PC-3 (cell line): ENCODE measurements around the gene SNAP47. TPM values are rescaled to one million over a fixed set of nuclear protein-coding genes. Genes with fewer than 3 reads are reported as not detected.

Source experiments
- ATAC-seq: fragments of 200-7000 bp; cut with Tn5 transposase; 2 replicates; pipeline ENCODE4 v1.9.1; 2020; ENCODE audit warnings: mild to moderate bottlenecking, moderate library complexity
- BruUV-seq: library from RNA; stranded (reverse); fragments of 400-500 nt; replicated peaks from 2 replicates; lab custom pipeline; 2021; lab: Mats Ljungman, UMichigan
- CTCF ChIA-PET: fragments of 300-600 bp; sonication (Branson Sonifier 250); formaldehyde crosslinking; loops from one replicate; lab custom pipeline; 2022; ENCODE audit warnings: antibody characterized with exemption; lab: Charles Lee
- POLR2A ChIA-PET: fragments of 300-600 bp; sonication (Branson Sonifier 250); formaldehyde crosslinking; loops from one replicate; lab custom pipeline; 2022; ENCODE audit warnings: antibody characterized with exemption; ENCODE audit not compliant: unreplicated experiment; lab: Charles Lee
- DNase-seq: peaks from one replicate; pipeline ENCODE4 v3.0.0-alpha.2; 2015
- H2AFZ ChIP-seq: fragments of 300-600 bp; sonication (generic); 2 replicates; pipeline ENCODE4 v1.6.0; 2016; ENCODE audit warnings: antibody characterized with exemption, low read length
- H3F3A ChIP-seq: fragments of 300-600 bp; sonication (generic); one replicate; pipeline ENCODE4 v1.6.0; 2017; ENCODE audit warnings: antibody characterized with exemption, low read length, control low read depth, mild to moderate bottlenecking; ENCODE audit not compliant: unreplicated experiment
- H3K27ac ChIP-seq: fragments of 300-600 bp; sonication (generic); 2 replicates; pipeline ENCODE4 v1.5.1; 2016; ENCODE audit warnings: mild to moderate bottlenecking, low read length
- H3K27me3 ChIP-seq: fragments of 300-600 bp; sonication (generic); 2 replicates; pipeline ENCODE4 v1.6.1; 2016; ENCODE audit warnings: low read length, mixed read lengths
- H3K36me3 ChIP-seq: fragments of 300-600 bp; sonication (generic); 2 replicates; pipeline ENCODE4 v1.6.1; 2016; ENCODE audit warnings: low read depth, mixed run types, low read length, mixed read lengths
- H3K4me1 ChIP-seq: fragments of 300-600 bp; sonication (generic); 2 replicates; pipeline ENCODE4 v1.5.1; 2016; ENCODE audit warnings: low read length; ENCODE audit not compliant: insufficient read depth
- H3K4me2 ChIP-seq: fragments of 300-600 bp; sonication (generic); 2 replicates; pipeline ENCODE4 v1.6.0; 2016; ENCODE audit warnings: low read length
- H3K4me3 ChIP-seq: fragments of 300-600 bp; sonication (generic); 2 replicates; pipeline ENCODE4 v1.5.1; 2016; ENCODE audit warnings: mild to moderate bottlenecking, low read length, mixed read lengths
- H3K79me2 ChIP-seq: fragments of 300-600 bp; sonication (generic); 2 replicates; pipeline ENCODE4 v1.6.1; 2017; ENCODE audit warnings: low read length, mixed read lengths
- H3K9ac ChIP-seq: fragments of 300-600 bp; sonication (generic); 2 replicates; pipeline ENCODE4 v1.6.0; 2016; ENCODE audit warnings: mild to moderate bottlenecking, low read length
- H3K9me2 ChIP-seq: fragments of 300-600 bp; sonication (generic); replicated peaks from 2 replicates; pipeline ENCODE4 v1.6.1; 2016; ENCODE audit warnings: mixed run types, low read length, mixed read lengths
- H3K9me3 ChIP-seq: fragments of 300-600 bp; sonication (generic); 2 replicates; pipeline ENCODE4 v1.6.1; 2016; ENCODE audit warnings: low read length, mixed read lengths
- H4K20me1 ChIP-seq: fragments of 300-600 bp; sonication (generic); 2 replicates; pipeline ENCODE4 v1.6.1; 2016; ENCODE audit warnings: low read length, mixed read lengths
- EZH2 ChIP-seq: fragments of 300-600 bp; sonication (generic); IDR thresholded peaks from one replicate; pipeline ENCODE4 v1.6.1; 2017; ENCODE audit warnings: antibody characterized with exemption, mild to moderate bottlenecking, low read length; ENCODE audit not compliant: unreplicated experiment
- EZH2phosphoT487 ChIP-seq: fragments of 300-600 bp; sonication (generic); IDR thresholded peaks from 2 replicates; pipeline ENCODE4 v1.6.1; 2018; ENCODE audit warnings: mild to moderate bottlenecking, antibody characterized with exemption, low read length, borderline replicate concordance
- intact Hi-C: fragments of 100-400 bp; cut with micrococcal nuclease; formaldehyde crosslinking; loops from 2 replicates; pipeline ENCODE4 v1.9.0; 2023
- total RNA-seq: library from RNA; depleted of rRNA; stranded (reverse); fragments of >200 nt; gene quantifications from 2 replicates; pipeline ENCODE4 v1.2.3, GENCODE V29; 2014
- TF ChIP-seq, protein P1 (sequence below): fragments of 300-600 bp; sonication (generic); conservative IDR thresholded peaks from 2 replicates; pipeline ENCODE4 v1.5.1; 2017; ENCODE audit warnings: antibody characterized with exemption, low read depth, mild to moderate bottlenecking, low read length

Gene SNAP47
- total RNA-seq, 1 experiment from 2014 or later, result 123 TPM

DNA sequence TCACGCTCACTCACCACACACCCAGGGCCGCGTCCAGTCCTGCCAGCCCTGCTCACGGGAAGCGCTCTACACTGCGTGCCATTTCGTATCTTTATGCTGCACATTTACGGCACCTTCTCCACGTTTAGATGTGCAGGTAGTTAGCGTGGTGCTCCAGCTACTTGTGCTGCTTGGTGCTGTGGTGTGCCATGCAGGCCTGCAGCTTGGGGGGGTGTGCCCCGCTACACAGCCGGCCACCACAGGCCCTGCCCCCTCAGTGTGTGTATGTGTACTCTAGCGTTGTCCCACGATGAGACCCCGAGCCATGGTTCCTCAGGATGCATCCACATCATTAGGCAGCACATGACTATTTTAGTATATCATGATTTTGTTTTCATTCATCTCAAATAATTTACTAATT lies 38.3 kb downstream of the SNAP47 start:
- Histone ChIP-seq H2AFZ (no peak overlapping the region), H3K9me2 (no peaks in the 10 kb centered on the region), H3K79me2 (no peaks in the 10 kb centered on the region), H3K4me3 (no peak overlapping the region), H3K27ac (no peak overlapping the region), H3K9me3 (no peaks in the 10 kb centered on the region), H3K27me3 (no peaks in the 10 kb centered on the region), H4K20me1 (no peaks in the 10 kb centered on the region), H3K4me1 (peaks cover 7% of the 10 kb centered on the region; the same call in 1 of the 2 replicates), H3K36me3 (peaks cover 37% of the 10 kb centered on the region), H3K9ac (no peak overlapping the region), H3F3A (no peaks in the 10 kb centered on the region), H3K4me2 (no peak overlapping the region)
- BruUV-seq, result no TSS peak
- intact Hi-C loops, result no loop called here
- CTCF ChIA-PET, result interaction anchor here (0.6 kb wide), 1 partner anchor 172 kb away, joined by 9 read pairs; no protein-coding TSS in a partner anchor
- ATAC-seq, result no peak
- DNase-seq, result no peak
- POLR2A ChIA-PET, result no interaction called here
- TF ChIP-seq, protein P1, sequence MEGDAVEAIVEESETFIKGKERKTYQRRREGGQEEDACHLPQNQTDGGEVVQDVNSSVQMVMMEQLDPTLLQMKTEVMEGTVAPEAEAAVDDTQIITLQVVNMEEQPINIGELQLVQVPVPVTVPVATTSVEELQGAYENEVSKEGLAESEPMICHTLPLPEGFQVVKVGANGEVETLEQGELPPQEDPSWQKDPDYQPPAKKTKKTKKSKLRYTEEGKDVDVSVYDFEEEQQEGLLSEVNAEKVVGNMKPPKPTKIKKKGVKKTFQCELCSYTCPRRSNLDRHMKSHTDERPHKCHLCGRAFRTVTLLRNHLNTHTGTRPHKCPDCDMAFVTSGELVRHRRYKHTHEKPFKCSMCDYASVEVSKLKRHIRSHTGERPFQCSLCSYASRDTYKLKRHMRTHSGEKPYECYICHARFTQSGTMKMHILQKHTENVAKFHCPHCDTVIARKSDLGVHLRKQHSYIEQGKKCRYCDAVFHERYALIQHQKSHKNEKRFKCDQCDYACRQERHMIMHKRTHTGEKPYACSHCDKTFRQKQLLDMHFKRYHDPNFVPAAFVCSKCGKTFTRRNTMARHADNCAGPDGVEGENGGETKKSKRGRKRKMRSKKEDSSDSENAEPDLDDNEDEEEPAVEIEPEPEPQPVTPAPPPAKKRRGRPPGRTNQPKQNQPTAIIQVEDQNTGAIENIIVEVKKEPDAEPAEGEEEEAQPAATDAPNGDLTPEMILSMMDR, result no peak
- TF ChIP-seq EZH2phosphoT487 (no peak), EZH2 (no peak)

DNA sequence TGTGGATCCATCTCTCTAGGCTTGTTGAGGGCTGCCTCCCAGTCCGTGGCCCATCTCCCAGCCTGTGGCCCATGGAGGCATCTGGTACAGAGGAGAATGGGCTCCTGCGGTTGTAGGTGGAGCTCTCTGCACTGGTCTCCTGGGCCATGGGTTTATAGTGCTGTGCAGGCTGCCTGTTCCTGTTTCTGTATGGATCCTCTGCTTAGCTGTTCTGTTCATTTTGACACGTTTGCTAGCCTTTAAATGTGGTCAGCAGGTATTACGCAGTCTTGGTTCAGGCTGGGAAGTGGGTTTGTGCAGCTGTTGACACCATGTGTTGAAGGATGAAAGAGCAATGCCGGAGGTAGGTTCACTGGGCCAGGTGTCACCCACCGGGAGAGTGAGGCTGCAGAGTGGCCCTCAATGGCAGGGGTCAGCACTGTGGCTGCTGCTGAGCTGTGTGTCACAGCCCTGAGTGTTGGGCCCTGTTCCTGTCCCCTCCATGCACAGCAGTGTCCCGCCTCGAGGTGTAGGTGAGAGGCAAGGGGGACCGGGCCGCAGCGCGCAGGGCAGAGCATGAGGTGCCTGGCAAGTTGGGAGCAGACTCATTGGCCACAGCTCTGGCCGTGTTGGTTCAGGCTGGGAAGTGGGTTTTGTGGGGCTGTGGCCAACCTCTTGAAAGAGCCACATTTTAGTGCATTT lies 39.0 kb downstream of the SNAP47 start:
- Histone ChIP-seq H3K79me2 (no peaks in the 10 kb centered on the region), H3K36me3 (peaks cover 31% of the 10 kb centered on the region; the same call in 1 of the 2 replicates), H3F3A (no peaks in the 10 kb centered on the region), H3K4me3 (no peak overlapping the region), H2AFZ (no peak overlapping the region), H4K20me1 (no peaks in the 10 kb centered on the region), H3K9me2 (no peaks in the 10 kb centered on the region), H3K27ac (no peak overlapping the region), H3K4me2 (no peak overlapping the region), H3K4me1 (peaks cover 7% of the 10 kb centered on the region; the same call in 1 of the 2 replicates), H3K27me3 (no peaks in the 10 kb centered on the region), H3K9ac (no peak overlapping the region), H3K9me3 (no peaks in the 10 kb centered on the region)
- TF ChIP-seq, protein P1, result no peak
- TF ChIP-seq EZH2phosphoT487 (no peak), EZH2 (no peak)
- ATAC-seq (no peak), DNase-seq (no peak)
- intact Hi-C loops, result no loop called here
- BruUV-seq, result no TSS peak
- CTCF ChIA-PET, result interaction anchor here (0.6 kb wide), 1 partner anchor 171 kb away, joined by 9 read pairs; no protein-coding TSS in a partner anchor
- POLR2A ChIA-PET, result no interaction called here
